ENCODE data around the gene ZNF649.
A peak's percentile ranks its signal among the peaks of the same experiment; 100 is the strongest.
"Not testable (repeated sequence)": the region's sequence is repeated elsewhere in the genome, so short reads cannot be mapped to it uniquely, and the experiment has no call there.

The ZNF649 gene

GRCh38 chr19:51904331-51905165, at the start of gene ZNF649:
Gene ZNF649 (minus strand): TSS chr19:51905017. CDS start chr19:51900107, 4,910 bp downstream.
- DNase-seq, result peak; percentile 72

GRCh38 chr19:51948975-51949374, 44.2 kb upstream of the ZNF649 start:
- DNase-seq, result no peak

GRCh38 chr19:51946602-51947001, 41.8 kb upstream of the ZNF649 start:
- DNase-seq, result no peak

GRCh38 chr19:51944798-51945552, 40.2 kb upstream of the ZNF649 start:
- DNase-seq, result no peak

DNA sequence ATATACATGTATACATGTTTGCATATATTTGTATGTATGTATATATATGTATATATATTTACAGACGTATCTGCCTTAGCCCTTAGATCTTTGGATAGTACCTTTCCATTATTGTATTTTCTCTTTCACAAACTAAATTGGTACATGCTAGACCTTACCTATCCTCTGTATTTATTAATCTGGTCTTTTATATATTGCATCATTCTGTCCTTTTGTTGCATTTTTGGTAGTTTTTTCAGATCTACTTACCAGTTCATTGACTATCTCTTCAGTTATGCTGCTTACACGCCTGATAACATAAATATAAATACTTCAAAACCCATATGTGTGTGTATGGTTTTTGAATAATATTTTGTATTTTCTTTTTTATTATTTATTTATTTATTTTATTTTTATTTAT, 34.1 kb upstream of the ZNF649 start:
- no peak for DNase-seq

GRCh38 chr19:51931921-51932320, 27.1 kb upstream of the ZNF649 start:
- DNase-seq, result no peak

DNA sequence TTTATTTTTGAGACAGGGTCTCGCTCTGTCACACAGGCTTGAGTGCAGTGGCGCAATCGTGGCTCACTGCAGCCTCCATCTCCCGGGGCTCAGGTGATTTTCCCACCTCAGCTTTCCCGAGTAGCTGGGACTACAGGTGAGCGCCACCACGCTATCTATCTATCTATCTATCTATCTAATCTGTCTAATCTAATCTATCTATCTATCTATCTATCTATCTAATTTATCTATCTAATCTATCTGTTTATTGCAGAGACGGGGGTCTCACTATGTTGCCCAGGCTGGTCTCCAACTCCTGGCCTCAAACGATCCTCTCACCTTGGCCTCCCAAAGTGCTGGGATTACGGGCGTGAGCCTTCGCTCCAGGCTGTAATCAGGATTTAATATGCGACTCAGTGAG, 23.0 kb upstream of the ZNF649 start:
- DNase-seq, result no peak

- DNase-seq, result peak; percentile 78
Measured at GRCh38 chr19:51926784-51927741, 22.2 kb upstream of the ZNF649 start, which contains the start of gene ZNF613. Gene ZNF613 (plus strand): TSS chr19:51927472. CDS start chr19:51936221, 8,749 bp downstream.

DNA sequence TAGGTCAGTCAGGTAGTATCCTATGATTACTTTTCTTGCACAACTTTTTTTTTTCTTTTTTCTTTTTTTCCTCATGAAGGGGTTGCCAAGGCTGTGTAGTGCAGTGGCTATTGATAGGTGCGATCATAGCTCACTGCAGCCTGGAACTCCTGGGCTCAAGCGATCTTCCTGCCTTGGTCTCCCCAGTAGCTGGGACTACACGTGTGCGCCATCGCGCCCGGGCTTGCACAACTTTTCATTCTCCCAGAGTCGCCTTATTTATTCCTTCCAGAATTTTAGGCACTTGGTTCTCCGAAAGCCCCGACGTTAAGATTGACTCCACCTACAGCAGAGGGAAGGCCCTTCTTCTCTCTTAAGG, 21.6 kb upstream of the ZNF649 start:
- no peak for DNase-seq

- DNase-seq, result no peak
Measured at GRCh38 chr19:51921949-51922348, 17.1 kb upstream of the ZNF649 start.

- no peak for DNase-seq
Measured at GRCh38 chr19:51919606-51920005, 14.8 kb upstream of the ZNF649 start.

DNA sequence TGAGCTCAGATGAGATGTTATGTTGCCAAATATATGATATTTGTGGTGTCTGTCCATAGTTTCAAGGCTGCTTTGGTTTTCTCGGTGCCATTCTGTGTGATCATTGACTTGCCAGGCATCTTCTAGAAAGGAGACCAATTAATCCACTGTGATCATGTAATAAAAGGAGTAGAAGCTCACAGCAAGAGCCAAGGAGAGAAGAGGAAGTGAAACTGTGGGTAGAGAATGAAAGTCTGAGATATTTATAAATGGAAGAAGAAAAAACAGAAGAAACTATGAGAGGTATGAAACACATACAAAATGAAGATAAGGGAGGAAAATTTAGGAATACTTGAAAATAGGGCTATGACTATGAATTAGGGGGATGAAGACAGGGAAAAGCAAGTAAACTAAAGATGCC, 11.3 kb upstream of the ZNF649 start:
- DNase-seq, result no peak

DNA sequence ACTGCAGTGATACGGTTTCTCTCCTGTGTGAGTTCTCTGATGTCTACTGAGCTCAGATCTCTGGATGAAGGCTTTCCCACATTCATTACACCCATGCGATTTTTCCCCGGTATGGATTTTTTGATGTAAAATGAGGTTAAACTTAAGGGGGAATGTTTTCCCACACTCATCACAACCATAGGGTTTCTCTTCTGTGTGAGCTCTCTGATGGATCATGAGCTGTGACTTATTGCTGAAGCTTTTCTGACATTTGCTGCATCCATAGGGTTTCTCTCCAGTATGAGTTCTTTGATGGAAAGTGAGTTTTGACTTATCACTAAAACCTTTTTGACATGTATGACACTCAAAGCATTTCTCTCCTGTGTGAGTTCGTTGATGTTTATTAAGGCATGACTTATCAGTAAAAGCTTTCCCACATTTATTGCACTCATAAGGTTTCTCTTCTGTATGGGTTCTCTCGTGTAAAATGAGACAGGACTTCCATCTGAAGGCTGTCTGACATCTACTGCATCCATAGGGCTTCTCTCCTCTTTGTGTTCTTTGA, 10.6 kb upstream of the ZNF649 start:
- DNase-seq, result no peak

DNA sequence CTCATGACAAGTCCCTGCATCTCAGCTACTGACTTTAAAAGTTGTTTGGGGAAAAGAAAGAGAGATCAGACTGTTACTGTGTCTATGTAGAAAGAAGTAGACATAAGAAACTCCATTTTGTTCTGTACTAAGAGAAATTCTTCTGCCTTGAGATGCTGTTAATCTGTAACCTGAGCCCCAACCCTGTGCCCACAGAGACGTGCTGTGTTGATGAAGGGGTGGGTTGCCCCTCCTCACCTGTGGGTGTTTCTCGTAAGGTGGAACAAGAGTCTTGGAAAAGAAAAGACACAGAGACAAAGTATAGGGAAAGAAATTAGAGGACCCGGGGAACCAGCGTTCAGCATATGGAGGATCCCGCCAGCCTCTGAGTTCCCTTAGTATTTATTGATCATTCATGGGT, 3.2 kb upstream of the ZNF649 start:
- DNase-seq, result not testable (repeated sequence)

DNA sequence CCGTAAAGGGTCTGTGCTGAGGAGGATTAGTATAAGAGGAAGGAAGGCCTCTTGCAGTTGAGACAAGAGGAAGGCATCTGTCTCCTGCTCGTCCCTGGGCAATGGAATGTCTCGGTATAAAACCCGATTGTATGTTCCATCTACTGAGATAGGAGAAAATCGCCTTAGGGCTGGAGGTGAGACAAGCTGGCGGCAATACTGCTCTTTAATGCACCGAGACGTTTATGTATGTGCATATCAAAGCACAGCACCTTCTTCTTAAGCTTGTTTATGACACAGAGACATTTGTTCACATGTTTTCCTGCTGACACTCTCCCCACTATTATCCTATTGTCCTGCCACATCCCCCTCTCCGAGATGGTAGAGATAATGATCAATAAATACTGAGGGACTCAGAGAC, 1.3 kb upstream of the ZNF649 start:
- not testable (repeated sequence) for DNase-seq

GRCh38 chr19:51905639-51906038, 822 bp upstream of the ZNF649 start:
- not testable (repeated sequence) for DNase-seq

GRCh38 chr19:51905206-51905605, 389 bp upstream of the ZNF649 start:
- no peak for DNase-seq

DNA sequence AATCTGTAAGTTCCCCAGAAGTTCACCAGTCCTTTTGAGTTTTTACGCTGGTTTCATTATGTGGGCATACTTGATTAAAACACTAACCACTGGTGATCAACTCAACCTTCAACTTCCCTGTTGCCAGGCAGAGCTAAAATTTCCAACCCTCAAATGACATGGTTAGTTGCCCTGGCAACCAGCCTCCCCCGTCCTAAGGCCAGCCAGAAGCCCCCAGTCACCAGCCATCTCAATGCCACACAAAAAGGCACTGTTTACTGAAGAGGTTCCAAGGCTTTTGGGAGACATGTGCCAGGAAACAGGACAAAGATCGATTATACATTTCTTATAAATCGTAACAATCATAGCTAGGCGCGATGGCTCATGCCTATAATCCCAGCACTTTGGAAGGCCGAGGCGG, 1.6 kb downstream of the ZNF649 start:
- no peak for DNase-seq

DNA sequence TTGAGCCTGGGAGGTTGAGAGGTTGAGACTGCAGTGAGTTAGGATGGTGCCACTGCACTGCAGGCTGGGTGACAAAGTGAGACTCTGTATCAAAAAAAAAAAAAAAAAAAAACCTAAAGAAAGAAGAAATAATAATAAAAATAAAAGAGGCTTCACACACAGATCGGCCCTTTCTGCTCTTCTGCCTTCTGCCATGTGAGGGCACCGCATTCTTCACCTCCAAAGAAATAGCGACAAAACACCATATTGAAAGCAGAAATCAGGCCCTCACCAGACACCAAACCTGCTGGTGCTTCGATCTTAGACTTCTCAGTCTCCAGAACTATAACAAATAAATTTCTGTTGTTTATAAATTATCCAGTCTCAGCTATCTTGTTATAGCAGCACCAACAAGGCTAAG, 3.0 kb downstream of the ZNF649 start:
- DNase-seq, result no peak

DNA sequence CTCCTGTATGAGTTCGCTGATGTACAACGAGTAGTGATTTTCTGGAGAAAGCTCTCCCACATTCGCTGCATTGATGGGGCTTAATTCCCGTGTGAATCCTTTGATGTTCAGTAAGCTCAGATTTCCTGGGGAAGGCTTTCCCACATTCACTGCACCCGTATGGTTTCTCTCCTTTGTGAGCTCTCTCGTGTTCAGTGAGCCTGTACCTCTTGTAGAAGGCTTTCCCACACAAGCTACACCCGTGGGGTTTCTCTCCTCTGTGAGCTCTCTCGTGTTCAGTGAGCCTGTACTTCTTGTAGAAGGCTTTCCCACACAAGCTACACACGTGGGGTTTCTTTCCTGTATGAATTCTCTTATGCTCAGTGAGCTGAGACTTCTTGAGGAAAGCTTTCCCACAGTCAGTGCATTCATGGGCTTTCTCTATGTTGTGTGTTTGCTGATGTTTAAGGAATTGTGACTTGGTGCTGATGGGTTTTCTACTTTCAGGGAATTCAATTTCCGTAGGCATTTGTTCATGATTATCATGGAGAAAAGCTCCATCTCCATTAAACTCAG, 13.5 kb downstream of the ZNF649 start:
- DNase-seq, result no peak

GRCh38 chr19:51889934-51890333, 14.9 kb downstream of the ZNF649 start:
- DNase-seq, result no peak

All from activated CD4-positive, alpha-beta T cell treated with anti-CD3 and anti-CD28 coated beads for 1 hour (primary cell).